ENCODE measurements around the gene SLC44A1.

The SLC44A1 gene

DNA sequence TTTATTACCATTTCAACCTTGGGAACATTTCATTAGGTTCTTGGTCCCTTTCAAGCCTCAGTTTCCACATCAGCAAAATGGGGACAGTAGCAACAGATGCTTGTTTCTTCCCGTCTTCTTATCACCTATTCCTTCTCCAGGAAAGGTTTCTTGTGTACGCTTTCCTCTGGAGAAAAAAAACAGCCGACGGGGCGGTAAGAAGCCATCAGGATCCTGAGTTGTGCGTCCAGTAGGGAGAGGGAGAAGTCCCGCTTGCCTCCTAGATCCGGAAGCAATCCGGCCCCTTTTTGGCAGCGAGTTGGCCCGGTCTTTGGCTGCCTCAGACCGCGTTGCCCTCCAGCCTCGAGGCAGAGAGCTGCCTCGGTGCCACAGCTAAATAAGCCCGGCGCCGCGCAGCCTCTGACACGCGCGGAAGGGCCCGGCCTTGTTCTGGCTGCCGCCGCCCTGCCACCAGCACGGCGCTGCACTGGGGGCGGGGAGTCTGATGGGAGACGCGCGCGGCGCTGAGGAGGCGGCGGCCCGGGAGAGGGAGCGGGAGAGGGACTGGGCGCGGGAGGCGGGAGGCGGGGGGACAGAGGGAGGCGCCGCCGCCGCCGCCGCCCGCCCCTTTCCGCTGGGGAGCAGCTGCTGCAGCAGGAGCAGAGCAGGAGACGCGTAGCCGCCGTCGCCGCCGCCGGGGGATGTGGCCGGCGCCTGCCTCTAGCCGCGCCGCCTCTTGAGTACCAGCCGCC, at the start of gene SLC44A1:
Gene SLC44A1 (plus strand): TSS at position 649 of the 731 bp plus-strand sequence. CDS start 218 bp downstream, outside the sequence.
- Mint-ChIP-seq H3K4me3 (peak within 1 kb of the TSS; percentile 88), H3K36me3 (ENCODE audit: insufficient read depth) (peaks cover 7% of the 10 kb centered on the region), H3K9me3 (no peaks in the 10 kb centered on the region), H3K27ac (ENCODE audit: low read depth) (peak within 1 kb of the TSS; percentile 83), H3K27me3 (peaks cover 35% of the 10 kb centered on the region), H3K4me1 (peaks cover 13% of the 10 kb centered on the region)
- DNase-seq (ENCODE audit: low spot score in 2 of 2), result peak; percentile 80 to 84
- ATAC-seq (replicated peaks; ENCODE audit: extremely low read depth, poor library complexity, severe bottlenecking), result peak; percentile 76

DNA sequence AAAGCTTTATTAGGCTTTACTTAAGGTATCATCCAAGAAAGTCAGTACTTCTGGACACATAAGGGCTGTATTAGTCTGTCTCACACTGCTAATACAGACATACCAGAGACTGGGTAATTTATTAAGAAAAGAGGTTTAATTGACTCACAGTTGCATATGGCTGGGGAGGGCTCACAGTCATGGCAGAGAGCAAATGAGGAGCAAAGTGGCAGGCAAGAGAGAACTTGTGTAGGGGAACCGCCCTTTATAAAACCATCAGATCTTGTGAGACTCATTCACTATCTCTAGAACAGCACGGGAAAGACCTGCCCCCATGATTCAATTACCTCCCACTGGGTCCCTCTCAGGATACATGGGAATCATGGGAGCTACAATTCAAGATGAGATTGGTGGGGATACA, 49.2 kb upstream of the SLC44A1 start:
- no peak overlapping the region for H3K4me3 Mint-ChIP-seq
- no peaks in the 10 kb centered on the region for H3K4me1 Mint-ChIP-seq
- DNase-seq (ENCODE audit: low spot score in 2 of 2), result no peak

DNA sequence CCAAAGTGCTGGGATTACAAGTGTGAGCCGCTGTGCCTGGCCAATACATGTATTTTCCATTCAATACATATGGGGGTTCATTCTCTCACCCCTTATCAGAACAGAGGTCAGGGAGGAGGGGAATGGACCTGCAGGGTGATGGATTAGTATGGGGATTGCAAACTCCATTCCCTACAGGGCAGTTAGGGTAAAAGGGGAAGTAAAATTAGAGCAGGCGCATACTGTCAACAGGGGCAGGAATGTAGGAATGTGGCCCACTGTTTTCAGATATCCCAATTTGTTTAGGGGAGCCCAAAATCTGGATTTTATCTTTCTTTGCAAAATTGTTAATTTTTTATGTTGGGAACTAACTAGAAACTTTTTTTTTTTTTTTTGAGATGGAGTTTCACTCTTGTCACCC, 46.4 kb upstream of the SLC44A1 start:
- Mint-ChIP-seq H3K27ac (ENCODE audit: low read depth) (no peak overlapping the region), H3K9me3 (no peaks in the 10 kb centered on the region), H3K27me3 (peaks cover 29% of the 10 kb centered on the region), H3K4me3 (no peak overlapping the region), H3K4me1 (no peaks in the 10 kb centered on the region), H3K36me3 (ENCODE audit: insufficient read depth) (no peaks in the 10 kb centered on the region)
- ATAC-seq (replicated peaks; ENCODE audit: extremely low read depth, poor library complexity, severe bottlenecking), result no peak
- no peak for DNase-seq (ENCODE audit: low spot score in 2 of 2)

More for the DNA sequence above, 49.2 kb upstream of the SLC44A1 start:
- no peaks in the 10 kb centered on the region for H3K36me3 Mint-ChIP-seq (ENCODE audit: insufficient read depth)
- ATAC-seq (replicated peaks; ENCODE audit: extremely low read depth, poor library complexity, severe bottlenecking), result no peak
- peaks cover 29% of the 10 kb centered on the region for H3K27me3 Mint-ChIP-seq
- H3K27ac Mint-ChIP-seq (ENCODE audit: low read depth), result no peak overlapping the region
- no peaks in the 10 kb centered on the region for H3K9me3 Mint-ChIP-seq

DNA sequence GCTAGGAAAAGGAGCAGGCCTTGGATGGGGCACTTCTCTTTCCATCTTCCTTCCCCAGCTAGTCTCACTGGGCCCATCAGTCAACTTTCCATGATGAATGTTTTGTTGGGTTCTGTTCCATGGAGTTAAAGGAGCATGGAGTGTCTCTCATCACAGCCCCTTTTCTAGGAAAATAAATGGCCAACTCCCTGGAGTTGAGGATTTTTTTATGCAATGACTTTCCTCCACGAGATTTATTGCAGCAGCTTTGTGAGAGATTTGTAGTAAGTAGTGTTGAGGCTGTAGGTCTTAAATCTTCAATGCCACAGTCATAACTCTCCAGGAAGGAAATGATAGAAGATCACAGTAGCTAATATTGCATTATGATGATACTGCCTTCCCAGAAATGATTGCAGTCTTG, 45.6 kb upstream of the SLC44A1 start:
- DNase-seq (ENCODE audit: low spot score in 2 of 2), result no peak
- Mint-ChIP-seq H3K4me3 (no peak overlapping the region), H3K36me3 (ENCODE audit: insufficient read depth) (no peaks in the 10 kb centered on the region), H3K27ac (ENCODE audit: low read depth) (no peak overlapping the region), H3K4me1 (no peaks in the 10 kb centered on the region), H3K27me3 (peaks cover 28% of the 10 kb centered on the region), H3K9me3 (no peaks in the 10 kb centered on the region)
- ATAC-seq (replicated peaks; ENCODE audit: extremely low read depth, poor library complexity, severe bottlenecking), result no peak

DNA sequence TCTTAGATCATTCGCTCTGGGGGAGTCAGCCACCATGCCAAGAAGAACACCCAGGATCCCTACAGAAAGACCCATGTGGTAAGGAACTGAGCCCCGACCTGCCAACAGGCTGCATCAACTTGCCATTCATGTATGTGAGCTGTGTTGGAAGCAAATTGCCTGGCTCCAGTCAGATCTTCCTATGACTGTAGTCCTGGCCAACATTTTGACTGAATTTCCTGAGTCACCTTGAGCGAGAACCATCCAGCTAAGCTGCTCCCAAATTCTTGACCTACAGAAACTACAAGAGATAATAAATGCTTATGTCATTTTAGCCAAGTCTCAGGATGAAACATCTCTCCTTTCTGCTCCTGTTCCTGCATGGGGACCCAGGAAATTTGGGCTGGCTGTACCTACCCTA, 40.0 kb upstream of the SLC44A1 start:
- Mint-ChIP-seq H3K4me1 (no peaks in the 10 kb centered on the region), H3K27ac (ENCODE audit: low read depth) (no peak overlapping the region), H3K9me3 (no peaks in the 10 kb centered on the region), H3K4me3 (no peak overlapping the region), H3K36me3 (ENCODE audit: insufficient read depth) (peaks cover 2% of the 10 kb centered on the region), H3K27me3 (no peaks in the 10 kb centered on the region)
- ATAC-seq (replicated peaks; ENCODE audit: extremely low read depth, poor library complexity, severe bottlenecking) (no peak), DNase-seq (ENCODE audit: low spot score in 2 of 2) (no peak)

DNA sequence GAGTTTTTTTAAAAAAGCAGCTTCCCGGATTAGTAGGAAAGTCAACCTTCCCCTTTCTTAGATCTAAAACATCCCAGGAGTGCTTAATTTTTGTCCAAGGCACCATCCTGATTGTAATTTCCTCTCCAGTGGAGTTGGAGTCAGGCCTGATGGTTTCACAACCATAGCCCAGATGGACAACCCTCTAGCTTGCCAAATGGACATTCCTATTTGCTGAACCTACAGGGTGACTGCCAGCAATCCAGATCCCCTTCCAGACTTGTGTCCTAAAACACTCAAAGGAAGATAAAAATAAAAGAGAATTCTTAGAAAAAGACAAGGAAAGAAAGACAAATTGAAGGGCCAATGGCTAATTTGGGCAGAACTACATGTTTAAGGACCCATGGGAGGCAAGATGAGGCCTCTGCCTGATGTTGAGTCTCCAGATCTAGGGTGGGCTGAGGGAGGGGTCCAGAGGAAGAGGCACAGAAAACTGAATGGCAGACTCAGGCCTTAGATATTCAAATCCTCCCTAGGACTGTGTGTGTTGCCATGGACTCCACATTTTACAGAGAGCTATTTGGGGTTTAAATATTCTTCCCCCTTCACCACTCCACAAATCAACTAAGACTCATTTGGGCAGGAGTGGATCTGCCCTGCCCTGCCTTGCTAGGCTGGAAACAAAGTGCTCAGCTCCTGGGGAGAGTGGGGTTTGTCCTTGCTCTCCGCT, 38.5 kb upstream of the SLC44A1 start:
- Mint-ChIP-seq H3K4me1 (no peaks in the 10 kb centered on the region), H3K27ac (ENCODE audit: low read depth) (no peak overlapping the region), H3K9me3 (no peaks in the 10 kb centered on the region), H3K4me3 (no peak overlapping the region), H3K36me3 (ENCODE audit: insufficient read depth) (peaks cover 2% of the 10 kb centered on the region), H3K27me3 (no peaks in the 10 kb centered on the region)
- no peak for DNase-seq (ENCODE audit: low spot score in 2 of 2)
- ATAC-seq (replicated peaks; ENCODE audit: extremely low read depth, poor library complexity, severe bottlenecking), result no peak

DNA sequence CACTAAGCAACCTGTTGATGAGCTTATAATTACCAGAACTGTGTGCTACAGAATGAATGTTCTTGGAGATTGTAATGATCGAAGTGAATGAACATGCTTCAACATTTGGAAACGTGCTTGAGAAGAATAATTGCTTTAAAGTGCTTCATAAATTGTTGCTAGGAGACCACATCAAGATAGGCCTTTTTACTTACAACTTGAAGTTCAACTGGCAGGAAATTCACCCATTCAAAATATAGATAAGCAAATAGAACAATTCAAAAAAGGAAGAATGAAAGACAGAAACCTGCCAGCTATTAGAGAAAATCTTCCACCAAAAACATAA, 38.0 kb upstream of the SLC44A1 start:
- no peak overlapping the region for H3K4me3 Mint-ChIP-seq
- H3K9me3 Mint-ChIP-seq, result no peaks in the 10 kb centered on the region
- no peaks in the 10 kb centered on the region for H3K4me1 Mint-ChIP-seq
- H3K27me3 Mint-ChIP-seq, result no peaks in the 10 kb centered on the region
- peaks cover 2% of the 10 kb centered on the region for H3K36me3 Mint-ChIP-seq (ENCODE audit: insufficient read depth)
- no peak for ATAC-seq (replicated peaks; ENCODE audit: extremely low read depth, poor library complexity, severe bottlenecking)
- H3K27ac Mint-ChIP-seq (ENCODE audit: low read depth), result no peak overlapping the region
- no peak for DNase-seq (ENCODE audit: low spot score in 2 of 2)

DNA sequence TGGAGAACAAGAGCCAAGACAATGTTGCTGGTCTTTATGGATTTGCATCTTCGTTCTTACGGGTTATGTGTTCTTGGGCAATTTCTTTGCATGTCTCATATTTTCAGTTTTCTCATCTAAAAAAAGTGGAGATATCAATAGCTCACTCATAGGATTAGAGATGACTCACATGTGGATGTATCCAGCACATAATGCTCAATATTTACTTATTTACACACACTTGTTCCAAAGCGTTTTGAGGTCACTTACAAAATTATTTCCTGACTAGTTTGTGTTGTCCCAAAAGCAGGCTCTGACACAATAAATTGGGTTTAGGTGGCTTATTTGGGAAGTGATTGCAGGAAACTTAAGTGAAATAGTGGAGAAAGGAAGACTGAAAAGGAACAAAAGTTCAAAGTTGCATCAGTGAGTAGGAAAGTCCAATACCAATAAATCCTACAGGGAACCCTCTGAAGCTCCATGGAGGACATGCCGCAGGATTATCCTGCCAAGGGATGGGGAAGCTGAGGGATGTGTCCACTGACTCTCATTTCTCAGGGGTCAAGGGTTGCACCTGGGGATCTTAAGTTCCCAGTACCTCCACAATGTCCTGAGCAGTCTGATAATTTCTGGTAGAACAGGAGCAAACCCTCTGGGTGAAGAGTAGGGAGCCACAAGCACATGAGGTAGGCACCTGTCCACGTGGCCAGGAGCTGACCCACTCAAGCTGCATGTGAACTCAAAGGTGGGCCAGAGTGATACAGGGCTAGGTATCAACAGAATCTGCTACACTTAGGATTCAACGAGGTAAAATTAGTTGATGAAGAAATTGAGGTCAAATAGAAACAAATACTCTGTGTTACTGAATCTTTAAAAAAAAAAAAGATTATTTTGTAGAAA, 37.4 kb upstream of the SLC44A1 start:
- Mint-ChIP-seq H3K4me3 (no peak overlapping the region), H3K9me3 (no peaks in the 10 kb centered on the region), H3K27me3 (no peaks in the 10 kb centered on the region), H3K27ac (ENCODE audit: low read depth) (no peak overlapping the region), H3K4me1 (no peaks in the 10 kb centered on the region), H3K36me3 (ENCODE audit: insufficient read depth) (peaks cover 2% of the 10 kb centered on the region)
- ATAC-seq (replicated peaks; ENCODE audit: extremely low read depth, poor library complexity, severe bottlenecking) (no peak), DNase-seq (ENCODE audit: low spot score in 2 of 2) (no peak)

DNA sequence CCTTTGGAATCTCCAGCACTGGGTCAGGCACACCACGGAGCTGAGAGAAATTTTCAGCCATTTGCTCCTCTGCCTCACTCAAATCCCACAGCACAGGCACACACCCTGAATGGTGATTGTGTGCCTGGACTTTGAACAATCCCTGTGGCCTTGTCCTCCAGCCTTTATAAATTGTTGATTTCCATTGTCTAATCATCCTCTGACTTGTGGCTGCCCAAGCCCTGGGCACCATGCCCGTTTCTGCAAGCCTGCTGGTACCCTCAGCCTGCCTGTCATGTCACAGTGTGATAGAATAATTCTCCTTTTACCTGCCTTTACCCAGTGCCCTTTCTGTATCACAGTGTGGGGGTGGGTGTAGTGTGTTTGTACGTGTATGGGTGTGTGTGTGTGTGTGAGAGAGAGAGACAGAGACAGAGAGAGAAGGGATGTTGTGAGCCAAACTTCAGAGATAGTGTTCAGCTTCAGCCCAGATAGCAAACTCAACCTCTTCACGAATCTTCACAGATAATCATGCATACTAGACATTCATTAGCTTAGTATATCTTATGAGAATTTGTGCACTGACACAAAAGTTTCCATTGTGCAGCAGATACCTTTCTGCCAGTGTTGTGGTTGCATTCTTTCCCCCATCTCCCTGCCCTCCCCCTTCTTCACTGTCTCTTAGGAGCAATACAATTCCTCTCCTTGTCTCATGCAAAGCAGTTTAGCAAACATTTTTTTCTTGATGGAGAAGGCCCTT, 27.8 kb upstream of the SLC44A1 start:
- ATAC-seq (replicated peaks; ENCODE audit: extremely low read depth, poor library complexity, severe bottlenecking) (no peak), DNase-seq (ENCODE audit: low spot score in 2 of 2) (no peak)
- Mint-ChIP-seq H3K4me1 (no peaks in the 10 kb centered on the region), H3K9me3 (no peaks in the 10 kb centered on the region), H3K4me3 (no peak overlapping the region), H3K27ac (ENCODE audit: low read depth) (no peak overlapping the region), H3K27me3 (peaks cover 25% of the 10 kb centered on the region), H3K36me3 (ENCODE audit: insufficient read depth) (no peaks in the 10 kb centered on the region)

DNA sequence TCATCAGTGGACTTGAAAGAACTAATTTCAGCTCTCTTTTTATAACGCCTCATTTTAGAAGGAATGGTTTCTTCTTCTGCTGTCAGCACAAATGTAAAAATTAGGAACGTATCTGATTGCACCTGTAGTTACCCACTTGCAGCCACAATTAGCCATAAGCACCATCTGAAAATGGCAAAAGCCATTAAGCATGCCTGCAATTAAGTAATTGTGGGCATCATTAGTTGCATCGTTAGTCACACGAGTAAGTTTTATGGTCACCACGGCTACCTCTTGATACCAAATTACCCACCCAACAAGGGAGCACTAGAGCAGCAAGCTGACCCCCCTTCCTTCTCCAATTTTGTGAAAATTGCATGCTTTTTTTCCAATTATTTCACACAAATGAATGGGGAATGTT, 25.8 kb upstream of the SLC44A1 start:
- no peak for ATAC-seq (replicated peaks; ENCODE audit: extremely low read depth, poor library complexity, severe bottlenecking)
- Mint-ChIP-seq H3K9me3 (peaks cover 7% of the 10 kb centered on the region), H3K4me3 (no peak overlapping the region), H3K36me3 (ENCODE audit: insufficient read depth) (no peaks in the 10 kb centered on the region), H3K4me1 (no peaks in the 10 kb centered on the region), H3K27me3 (peaks cover 15% of the 10 kb centered on the region), H3K27ac (ENCODE audit: low read depth) (no peak overlapping the region)
- no peak for DNase-seq (ENCODE audit: low spot score in 2 of 2)

DNA sequence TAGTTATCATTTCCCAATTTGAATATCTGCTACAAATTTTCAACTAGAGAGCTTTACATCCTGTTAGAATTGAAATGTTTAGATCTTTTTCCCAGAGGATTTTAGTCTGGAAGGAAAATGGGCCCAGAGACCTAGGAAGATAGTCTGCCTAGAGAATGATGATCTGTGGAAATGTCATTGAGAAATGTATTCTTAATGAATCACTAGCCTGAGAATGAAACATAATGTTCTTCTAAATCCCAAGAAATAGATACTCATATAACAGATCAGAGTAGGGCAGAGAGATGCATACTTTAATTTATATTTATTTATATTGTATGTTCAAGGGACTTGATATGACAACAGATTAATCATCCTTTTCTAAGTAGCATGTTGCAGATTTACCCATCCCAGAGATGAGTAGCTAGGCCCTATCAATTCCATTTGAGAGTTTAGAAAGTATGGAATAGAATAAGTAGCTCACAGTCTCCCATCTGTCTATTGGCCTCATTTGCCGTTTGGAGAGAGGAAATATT, 25.1 kb upstream of the SLC44A1 start:
- Mint-ChIP-seq H3K27me3 (peaks cover 15% of the 10 kb centered on the region), H3K4me1 (no peaks in the 10 kb centered on the region)

DNA sequence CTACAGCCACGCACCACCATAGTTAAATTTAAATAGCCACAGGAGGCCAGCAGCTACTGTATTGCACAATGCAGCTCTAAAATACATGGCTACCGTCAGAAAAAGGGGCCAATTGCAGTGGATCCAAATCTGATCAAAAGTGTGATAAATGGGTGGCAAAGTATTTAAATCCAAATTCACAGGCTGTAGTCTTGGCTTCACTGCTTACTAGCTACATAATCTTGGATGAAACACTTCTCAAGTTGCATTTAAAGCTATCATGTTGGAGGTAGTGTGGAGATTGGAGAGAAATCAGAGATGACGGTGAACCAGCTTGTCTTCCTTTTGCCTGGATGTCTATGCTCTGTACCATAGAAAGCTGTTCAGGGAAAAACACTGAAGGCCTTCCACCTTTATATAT, 24.0 kb upstream of the SLC44A1 start:
- H3K9me3 Mint-ChIP-seq, result peaks cover 19% of the 10 kb centered on the region
- H3K4me1 Mint-ChIP-seq, result no peaks in the 10 kb centered on the region
- peaks cover 18% of the 10 kb centered on the region for H3K27me3 Mint-ChIP-seq
- H3K36me3 Mint-ChIP-seq (ENCODE audit: insufficient read depth), result no peaks in the 10 kb centered on the region
- DNase-seq (ENCODE audit: low spot score in 2 of 2) (no peak), ATAC-seq (replicated peaks; ENCODE audit: extremely low read depth, poor library complexity, severe bottlenecking) (no peak)
- H3K4me3 Mint-ChIP-seq, result no peak overlapping the region
- no peak overlapping the region for H3K27ac Mint-ChIP-seq (ENCODE audit: low read depth)

More for the DNA sequence above, 25.1 kb upstream of the SLC44A1 start:
- no peak overlapping the region for H3K27ac Mint-ChIP-seq (ENCODE audit: low read depth)
- ATAC-seq (replicated peaks; ENCODE audit: extremely low read depth, poor library complexity, severe bottlenecking), result no peak
- no peak for DNase-seq (ENCODE audit: low spot score in 2 of 2)
- H3K36me3 Mint-ChIP-seq (ENCODE audit: insufficient read depth), result no peaks in the 10 kb centered on the region
- no peak overlapping the region for H3K4me3 Mint-ChIP-seq
- peaks cover 14% of the 10 kb centered on the region for H3K9me3 Mint-ChIP-seq
